Suppressor macrophage treated with lipopolysaccharide for 4 hours (primary cell): ENCODE results near the gene ZNF683.
"Not testable (repeated sequence)": the region's sequence is repeated elsewhere in the genome, so short reads cannot be mapped to it uniquely, and the experiment has no call there.

Experiments
- DNase-seq: peaks from one replicate; pipeline ENCODE4 v3.0.0-alpha.2; 2020

Gene ZNF683

DNA sequence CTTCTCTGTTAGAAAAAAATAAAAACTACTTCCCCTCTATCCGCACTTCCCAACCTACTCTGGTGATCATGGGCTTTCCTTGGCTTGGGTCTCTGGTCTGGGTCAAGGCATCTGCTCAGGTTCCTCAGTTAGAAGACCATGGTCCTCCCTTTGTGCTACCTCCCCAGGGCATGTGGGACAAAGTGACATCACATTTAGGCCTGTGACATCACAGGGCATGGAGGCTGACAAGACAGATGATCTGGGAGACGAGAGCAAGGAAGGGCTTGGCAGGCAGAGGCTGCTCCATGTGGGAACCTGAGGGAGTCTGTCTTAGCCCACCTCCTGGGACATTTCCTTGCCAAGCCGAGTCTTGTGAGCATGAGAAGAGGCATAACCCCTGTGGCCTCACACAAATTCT is at the start of gene ZNF683:
ZNF683 (minus strand) TSS at position 140 of the 400 bp plus-strand sequence. CDS start 4,179 bp downstream, outside the sequence.
- not testable (repeated sequence) for DNase-seq

DNA sequence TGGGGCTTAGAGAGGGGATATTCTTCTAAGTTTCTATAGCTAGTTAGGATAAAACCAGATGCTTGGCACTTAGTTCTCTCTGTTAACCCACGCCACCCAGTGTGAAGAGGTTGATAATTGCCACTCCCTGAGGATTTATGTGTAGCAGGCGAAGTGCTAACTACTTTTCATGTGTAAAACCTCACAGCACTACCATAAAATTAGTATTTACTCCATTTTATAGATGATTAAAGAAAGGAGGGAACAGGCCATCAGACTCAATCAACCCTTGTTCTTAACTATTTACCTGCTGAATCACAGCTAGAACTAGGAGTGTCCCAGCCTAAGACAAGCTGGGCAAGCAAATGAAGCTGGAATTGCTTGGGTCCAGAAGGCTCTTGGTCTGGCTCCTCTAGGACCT is 46.9 kb upstream of the ZNF683 start:
- no peak for DNase-seq

DNA sequence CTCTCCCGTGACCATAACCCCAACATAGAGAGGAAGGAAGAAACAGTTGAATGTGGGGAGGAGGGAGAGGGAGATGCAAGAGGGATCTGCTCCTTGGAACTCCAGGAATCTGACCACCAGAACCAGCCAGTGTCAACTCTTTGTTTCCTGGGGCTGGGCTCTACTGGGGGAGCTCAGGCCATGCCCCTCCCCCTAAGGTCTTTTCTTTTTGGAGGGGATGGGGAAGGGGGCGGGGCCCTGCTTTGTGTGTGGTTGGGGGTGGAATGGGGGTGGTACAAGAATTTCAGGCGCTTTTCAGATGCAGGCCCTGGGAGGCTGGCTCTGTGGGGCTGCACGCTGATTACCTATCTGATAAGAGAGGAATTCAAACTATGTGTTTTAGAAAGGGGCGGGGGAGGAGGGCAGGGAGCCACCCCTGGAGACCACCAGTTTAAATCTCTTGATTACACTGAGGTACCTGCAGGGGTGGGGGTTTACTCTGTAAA is 46.4 kb upstream of the ZNF683 start:
- DNase-seq, result no peak

DNA sequence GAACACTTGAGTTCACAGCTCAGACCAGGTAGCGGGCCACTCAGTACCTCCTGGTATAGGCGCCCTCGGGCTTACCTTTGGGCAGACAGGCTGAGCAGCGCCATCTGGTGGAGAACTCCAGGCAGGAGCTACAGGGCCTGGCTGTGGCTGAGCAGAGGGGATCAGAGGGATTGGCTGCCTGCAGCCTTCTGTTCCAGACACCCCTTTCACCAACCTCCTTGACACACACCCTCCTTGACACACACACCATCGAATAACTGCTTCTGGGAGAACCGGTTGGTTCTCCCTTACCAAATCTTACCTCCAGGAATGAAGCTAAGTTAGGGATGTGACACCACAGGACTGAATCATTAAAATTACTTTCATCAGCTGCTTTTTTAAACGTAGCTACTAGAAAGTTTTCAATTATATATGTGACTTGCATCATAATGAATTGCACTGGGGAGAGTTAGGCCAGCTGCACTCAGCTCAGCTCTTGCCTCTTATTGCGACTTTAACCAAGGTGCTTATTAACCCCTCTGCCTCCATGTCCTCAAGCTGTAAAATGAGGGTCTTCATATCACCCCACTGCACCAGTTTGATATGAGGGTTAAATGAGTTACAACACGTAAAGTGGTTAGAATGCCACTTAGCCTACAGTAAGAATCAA is 44.7 kb upstream of the ZNF683 start:
- DNase-seq, result peak; percentile 77

DNA sequence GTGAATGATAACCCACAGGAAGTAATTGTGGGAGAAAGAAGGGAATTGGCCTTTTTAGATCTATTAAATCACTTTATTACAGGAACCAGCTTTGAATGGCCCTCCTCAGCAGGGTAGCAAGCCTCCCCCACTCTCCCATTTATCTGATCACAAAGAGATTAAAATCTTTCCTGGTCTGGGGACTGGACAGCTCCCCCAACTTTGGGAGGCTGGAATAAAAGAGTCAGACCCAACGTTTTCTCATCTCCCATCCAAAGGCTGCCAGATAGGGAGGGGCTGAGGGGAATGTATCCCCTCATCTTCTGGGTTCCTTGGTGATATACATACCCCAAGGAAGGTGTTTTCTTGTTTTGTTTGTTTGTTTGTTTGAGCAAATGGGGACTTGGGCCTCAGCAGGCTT is 40.5 kb upstream of the ZNF683 start:
- DNase-seq, result no peak

DNA sequence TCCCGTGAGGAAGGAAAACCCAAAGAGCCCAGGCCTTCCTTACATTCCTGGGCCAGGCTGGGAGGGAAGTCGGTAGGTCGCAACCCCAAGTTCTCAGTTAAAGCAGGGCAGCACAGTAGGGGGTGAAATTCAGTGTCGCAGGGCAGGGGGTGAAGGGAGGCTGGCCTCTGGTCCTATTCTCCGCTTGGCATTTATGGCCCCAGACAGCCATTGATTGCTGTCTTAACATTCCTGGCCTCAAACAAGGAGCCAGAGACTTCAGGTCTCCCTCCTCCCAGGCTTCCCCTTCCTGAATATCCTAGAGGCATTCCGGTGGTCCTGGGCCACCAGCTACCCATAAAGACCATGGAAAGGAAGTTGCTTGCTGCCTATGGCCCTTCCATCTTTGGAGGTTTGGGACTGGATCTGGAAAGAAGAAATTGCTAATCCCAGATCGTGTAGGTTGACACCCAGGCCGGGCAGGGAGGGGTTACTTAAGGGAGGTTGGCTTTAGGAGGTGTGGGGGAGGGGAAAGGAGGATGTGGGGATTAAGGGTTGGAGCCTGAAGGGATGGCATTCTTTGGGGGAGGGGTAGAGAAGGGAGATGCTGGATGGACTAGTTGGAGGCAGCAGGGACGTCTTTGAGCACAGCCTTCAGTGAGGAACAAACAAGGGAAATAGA is 39.8 kb upstream of the ZNF683 start:
- no peak for DNase-seq

DNA sequence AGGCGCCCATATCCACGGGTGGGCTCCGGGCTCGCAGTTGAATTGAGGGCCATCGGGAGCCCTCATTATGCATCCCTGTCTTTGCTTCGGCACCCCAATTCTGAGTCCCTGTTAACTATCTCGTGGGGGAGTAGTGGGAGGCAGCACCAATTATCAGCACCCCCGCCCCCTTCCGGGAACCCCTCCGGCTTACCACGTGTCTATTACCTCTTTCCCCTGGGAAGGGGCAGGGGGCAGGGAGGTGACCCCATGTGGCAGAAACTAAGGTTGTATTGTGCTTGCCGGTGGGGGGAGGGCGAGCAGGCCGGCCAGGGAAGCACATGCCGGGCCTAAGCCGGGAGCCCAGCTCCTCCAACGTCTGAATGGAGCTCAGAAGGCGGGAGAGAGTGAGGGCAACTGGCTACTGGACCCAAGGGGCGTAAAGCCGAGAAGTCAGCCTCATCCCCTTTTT is 39.1 kb upstream of the ZNF683 start:
- no peak for DNase-seq

DNA sequence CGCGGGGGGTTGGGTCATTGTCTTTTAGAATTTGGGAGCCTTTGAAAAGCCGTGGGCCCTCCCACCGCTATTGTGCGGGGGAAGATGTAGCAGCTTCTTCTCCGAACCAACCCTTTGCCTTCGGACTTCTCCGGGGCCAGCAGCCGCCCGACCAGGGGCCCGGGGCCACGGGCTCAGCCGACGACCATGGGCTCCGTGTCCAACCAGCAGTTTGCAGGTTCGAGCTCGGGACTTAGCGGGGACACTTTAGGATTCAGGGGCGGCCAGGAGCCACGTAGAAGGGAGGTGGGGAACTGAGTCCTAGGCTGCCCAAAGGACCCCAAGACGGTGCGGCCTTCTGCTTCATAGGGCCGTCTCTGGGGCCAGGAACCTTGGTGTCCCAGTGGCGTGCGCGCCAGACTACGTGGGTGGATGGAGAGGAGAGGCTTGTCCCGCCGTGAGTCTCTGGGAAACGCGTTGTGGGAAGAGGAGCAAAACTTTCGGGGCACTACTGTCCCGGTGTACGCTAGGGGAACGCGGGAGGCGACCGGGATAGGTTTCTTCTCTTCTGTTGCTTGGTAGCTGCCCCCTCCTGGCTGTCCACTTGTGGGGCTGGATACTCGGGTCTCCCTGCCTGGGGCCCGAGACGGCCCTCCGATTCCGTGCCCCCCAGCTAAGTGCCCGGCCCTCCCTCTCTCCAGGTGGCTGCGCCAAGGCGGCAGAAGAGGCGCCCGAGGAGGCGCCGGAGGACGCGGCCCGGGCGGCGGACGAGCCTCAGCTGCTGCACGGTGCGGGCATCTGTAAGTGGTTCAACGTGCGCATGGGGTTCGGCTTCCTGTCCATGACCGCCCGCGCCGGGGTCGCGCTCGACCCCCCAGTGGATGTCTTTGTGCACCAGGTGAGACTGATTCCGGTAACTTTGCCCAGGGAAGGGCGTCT is 38.4 kb upstream of the ZNF683 start, which contains the start of gene LIN28A:
LIN28A (plus strand) TSS at position 112 of the 918 bp plus-strand sequence; CDS start at position 187, 75 bp downstream.
- no peak for DNase-seq

DNA sequence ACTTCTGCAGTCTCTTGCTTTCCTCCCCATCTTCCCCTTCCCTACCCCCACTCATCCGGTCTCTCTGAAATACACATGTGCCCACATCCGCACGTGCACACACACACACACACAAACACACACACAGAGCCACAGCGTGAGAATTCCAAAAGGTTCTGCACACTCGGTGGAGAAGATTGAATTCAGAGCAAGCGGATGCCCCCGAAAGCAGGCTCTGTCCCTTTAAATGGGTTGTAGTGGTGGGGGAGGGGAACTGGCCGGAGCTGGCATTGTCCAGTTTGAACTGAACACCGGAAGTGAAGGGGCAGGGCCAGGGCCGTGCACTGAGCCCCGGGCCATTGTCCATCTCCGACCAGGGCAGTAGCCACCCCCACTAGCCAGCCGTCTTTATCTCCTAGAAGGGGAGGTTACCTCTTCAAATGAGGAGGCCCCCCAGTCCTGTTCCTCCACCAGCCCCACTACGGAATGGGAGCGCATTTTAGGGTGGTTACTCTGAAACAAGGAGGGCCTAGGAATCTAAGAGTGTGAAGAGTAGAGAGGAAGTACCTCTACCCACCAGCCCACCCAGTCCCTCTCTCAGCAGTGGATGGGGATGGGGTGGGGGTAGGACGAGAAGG is 36.7 kb upstream of the ZNF683 start:
- no peak for DNase-seq

DNA sequence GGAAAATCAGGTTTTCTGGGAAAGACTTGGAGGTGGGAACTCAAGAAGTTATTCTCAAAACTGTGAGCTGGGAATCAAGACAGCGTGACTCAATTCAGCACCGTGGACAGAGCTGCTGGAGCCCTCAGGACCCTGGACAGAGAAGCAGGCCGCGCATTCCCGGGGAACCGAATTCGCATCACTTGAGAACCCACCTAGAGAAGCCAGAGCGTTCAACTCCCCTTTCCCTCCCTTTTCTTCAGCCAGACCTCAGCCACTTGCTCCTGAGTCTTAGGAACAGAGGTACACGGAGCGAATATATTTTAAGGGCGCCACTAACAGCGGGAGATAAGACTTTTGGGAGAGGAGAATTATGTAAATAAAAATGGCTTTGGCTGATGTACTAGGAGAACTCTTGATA is 36.1 kb upstream of the ZNF683 start:
- peak; percentile 77 for DNase-seq

DNA sequence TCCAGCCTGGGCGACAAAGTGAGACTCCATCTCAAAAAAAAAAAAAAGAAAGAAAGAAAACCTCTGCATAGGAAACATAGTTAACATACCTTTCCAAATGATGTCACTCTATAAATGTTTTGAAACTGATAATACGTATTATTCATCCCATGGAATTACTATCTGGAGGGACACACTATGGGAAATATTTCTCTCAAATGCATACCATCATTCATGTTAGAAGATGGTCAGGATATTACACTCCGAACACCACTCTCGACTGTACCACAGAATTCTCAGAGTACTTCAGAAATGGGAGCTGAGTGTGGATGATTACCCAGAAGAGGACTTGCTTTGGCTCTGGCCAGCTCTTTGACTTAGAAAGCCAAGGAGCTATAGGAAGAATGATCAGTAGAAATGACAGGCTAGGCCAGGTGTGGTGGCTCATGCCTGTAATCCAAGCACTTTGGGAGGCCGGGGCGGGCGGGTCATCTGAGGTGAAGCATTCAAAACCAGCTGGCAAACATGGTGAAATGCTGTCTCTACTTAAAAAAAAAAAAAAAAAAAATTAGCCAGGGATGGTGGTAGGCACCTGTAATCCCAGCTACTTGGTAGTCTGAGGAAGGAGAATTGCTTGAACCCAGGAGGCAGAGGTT is 32.8 kb upstream of the ZNF683 start:
- DNase-seq, result no peak

DNA sequence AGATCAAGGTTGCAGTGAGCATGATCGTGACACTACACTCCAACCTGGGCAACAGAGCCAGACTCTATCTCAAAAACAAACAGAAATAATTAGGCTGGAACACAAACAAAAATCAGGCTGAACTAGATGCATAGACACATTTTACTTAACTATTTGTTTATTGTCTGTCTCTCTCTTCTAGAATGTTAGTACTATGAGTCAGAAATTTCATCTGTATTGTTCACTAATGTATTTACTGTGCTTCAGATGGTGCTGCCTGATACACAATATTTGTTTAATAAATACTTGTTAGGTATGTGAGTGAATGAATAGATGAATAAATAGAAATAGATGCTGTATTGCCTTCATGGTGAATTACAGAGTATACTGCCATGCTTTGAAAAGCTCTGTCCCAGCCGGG is 32.1 kb upstream of the ZNF683 start:
- DNase-seq, result no peak

DNA sequence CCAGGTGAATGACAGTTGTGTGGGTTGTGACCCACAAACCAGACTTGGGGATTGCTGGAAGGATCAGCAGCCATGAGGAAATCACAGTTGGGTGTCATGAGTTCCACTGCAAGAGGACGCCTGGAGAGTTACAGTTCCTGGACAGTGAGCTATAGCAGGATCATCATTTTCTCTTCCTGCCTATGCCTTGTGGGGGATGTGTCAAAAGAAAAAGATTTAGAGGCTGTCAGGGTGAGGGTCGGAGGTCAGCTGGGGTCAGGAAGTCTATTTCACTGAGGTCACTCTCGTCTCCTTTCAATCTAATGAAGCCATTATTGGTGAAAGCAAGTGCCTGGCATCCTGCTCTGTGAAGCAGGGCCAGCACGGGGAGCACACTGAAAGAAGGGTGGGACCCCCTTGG is 31.1 kb upstream of the ZNF683 start:
- no peak for DNase-seq

DNA sequence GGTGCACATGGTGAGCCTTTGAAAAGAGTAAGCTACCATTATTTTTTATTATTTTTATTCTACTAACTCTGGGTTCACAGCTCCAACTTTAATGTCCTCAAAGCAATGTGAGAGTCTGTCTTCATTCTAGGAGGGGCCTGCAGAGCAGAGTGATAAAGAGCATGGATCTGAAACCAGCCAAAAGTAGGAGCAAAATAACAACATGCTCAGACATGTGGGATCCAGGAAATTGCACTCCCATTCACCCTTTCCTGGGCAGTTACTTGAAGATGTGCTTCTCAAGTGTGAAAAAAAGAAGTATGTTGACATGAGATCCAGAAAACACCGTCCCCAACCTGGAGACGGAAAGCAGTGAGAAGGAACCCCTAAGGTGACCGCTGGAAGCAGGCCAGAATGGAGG is 29.3 kb upstream of the ZNF683 start:
- DNase-seq, result no peak

DNA sequence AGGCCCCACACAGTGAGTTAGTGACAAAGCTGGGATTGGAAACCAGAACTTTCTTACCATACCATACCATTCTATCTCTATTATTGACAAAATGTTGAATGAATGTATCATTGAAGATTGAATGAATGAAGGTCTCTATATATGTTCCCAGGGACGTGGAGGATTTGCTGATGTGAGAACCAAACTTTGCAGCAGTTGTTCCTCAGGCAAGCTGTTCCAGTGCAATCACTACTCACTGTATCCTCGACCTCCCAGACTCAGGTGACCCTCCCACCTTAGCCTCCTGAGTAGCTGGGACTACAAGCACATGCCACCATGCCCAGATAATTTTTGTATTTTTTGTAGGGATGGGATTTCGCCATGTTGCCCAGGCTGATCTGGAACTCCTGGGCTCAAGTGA is 26.5 kb upstream of the ZNF683 start:
- no peak for DNase-seq

DNA sequence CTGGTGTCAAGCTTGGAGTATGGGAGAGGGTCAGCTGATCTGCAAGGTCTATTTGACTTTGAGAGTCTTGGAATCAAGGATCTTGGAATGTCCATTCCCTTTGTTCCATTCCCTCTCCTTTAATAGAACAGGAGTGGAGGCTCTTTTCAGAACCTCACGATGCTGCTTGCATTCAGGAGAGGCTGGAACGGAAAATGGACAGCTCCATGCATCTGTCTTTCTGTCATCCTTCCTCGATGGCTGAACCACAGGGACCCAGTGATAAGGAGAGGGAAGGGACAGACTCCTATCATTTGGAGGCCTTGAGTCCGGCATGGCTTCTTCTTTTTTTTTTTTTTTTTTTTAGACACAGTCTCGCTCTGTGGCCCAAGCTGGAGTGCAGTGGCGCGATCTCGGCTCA is 23.2 kb upstream of the ZNF683 start:
- no peak for DNase-seq

DNA sequence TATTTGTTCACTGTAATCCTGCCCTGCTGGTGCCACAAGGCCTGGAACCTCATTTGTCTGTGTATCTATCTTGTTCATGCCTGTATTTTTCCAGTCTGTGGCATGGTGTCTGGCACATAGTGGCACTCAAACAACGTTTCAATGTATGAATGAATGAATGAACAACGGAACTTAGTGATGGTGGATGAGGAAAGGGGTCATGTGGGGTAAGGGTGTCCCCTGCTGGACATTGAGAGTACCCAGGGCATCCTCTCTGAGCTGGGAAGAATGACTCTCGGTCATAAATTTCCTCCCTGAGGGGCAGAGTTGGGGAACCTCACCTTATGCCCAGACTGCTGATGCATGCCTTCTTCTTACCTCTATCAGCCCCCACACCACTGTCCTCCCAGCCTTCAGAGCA is 18.9 kb upstream of the ZNF683 start:
- peak; percentile 65 for DNase-seq

DNA sequence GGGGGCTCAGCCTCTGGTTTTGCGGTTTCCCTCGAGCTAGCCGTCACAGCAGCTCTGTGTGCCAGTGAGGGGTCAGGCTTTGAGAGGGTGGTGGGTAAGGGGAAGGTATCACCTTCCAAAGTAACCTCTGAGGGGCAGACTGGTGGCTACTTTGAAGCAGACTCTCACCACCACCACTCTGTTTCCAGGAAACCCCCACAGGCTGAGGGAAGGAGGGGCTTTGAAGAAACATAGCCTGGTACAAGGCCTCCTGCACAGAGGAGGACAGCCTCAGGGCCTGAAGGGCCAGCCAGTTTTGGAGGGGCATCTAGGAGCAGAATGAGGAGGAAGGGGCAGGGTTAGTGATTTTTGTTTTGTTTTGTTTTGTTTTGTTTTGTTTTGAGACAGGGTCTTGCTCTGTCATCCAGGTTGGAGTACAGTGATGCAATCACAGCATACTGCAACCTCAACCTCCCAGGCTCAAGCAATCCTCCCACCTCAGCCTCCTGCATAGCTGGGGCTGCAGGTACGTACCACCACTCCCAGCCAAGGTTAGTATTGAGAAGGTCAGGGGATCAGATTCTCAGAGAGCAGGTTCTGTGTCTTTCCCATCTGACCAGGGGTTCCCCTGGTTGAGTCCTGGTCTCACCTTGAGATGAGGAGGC is 17.2 kb upstream of the ZNF683 start:
- no peak for DNase-seq

DNA sequence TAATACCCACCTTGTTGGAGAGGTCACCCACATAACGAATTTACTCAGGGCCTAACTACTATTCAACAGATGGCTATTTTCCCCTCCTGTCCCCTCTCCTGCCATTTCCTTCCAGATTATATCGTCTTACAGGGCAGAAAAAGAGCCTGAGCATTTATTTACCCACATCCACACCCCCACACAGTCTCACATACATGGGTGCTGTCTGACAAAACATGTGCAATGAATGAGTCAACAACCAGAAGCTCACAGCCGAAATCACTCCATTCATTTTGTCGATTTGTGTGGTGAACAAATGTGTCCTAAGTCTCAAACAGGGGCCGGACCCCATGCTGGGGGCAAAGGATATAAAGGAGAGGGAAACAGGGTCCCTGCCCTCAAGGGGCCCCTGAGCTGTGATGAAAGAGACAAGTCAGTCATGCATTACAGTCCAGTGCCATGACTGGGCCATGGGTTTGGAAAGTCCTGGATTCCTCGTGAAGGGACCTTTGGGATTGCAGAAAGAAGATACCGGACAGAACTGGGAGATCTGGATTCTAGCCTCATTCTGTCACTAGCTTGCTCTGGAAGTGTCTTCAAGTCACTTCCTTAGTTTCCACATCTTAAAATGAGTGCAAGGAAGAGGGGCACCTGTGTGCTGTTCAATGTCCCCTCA is 16.4 kb upstream of the ZNF683 start:
- no peak for DNase-seq

DNA sequence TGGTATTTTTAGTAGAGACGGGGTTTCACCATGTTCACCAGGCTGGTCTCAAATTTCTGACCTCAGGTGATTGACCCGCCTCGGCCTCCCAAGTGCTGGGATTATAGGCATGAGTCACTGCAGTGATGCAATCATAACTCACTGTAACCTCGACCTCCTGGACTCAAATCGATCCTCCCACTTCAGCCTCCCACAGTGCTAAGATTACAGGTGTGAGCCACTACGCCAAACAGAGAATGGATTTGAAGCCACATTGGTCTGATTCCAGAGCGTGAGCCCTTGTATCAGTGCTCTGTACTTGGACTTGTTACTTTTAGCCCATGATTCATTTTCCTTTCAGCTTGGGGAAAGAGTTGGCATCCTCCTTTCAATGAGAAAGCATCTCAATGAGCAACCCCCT is 14.9 kb upstream of the ZNF683 start:
- no peak for DNase-seq

DNA sequence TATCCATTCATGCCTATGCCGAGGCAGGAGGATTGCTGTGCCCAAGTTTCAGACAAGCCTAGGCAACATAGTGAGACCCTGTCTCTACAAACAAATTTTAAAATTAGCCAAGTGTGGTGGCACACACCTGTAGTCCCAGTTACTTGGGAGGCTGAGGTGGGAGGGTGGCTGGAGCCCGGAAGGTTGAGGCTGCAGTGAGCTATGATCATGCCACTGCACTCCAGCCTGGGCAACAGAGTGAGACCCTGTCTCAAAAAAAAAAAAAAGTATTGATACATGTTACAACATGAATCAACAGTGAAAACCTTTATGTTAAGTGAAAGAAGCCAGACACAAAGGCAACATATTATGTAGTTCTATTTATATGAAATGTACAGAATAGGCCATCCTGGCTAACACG is 12.5 kb upstream of the ZNF683 start:
- not testable (repeated sequence) for DNase-seq
